NCI-H1930 (cell line): ENCODE results near the gene LMAN1L.

Experiments
- DNase-seq, 2 experiments: peaks; one replicate each; lab custom pipeline; 2025; lab: John Stamatoyannopoulos, UW

Gene LMAN1L

DNA sequence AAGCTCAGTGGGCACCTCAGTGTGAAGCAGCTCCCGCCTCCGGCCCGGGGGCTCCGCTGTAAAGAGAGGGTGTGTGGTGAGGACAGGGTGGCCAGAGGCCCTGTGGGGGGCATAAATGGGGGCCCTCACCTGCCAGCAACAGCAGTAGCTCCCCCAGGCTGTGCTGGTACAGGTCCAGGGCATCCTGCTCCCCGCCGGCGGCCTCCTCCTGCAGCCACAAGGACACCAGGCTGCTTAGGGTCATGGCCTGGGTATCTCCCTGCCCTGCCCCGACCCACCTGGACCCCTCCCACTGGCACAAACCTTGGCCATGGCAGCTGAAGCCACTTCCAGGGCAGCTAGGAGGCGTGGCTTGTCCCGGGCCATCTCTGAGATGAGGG lies 25.5 kb downstream of the LMAN1L start:
- DNase-seq = no peak

DNA sequence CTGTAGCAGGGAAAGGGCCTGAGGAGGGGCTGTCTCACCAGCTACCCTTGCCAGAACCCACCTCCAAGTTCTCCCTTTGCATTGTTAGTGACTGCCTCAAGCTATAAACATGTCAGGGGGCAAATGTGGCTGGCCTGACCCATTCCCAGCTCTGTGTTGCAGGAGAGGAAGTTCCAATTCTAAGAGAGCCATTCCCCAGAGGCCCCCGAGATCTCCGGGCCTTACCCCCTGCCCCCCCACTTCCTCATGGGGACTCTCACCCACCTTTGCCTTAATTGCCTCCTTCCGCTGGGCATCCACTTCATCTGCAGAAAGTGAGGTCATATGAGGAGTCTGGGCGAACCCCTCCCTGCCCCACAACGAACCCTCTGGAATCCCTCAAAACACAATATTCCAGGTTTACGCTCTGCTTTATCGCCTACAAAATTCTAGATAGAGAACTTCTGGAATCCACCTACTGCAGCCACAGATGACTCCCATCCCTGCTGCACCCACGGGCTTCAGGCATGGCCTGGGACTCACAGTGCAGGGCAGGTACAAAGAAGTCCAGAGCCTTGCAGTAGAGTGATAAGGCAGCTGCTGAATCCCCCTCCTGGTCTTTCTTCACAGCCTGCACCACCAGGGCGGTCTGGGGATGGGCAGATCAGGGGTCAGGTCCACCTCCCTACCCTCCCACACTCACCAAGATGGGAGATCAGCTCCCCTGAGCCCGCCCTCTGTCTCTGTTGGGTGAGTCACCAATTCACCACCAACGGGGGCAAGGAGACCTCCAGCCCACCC lies 26.3 kb downstream of the LMAN1L start:
- no peak for DNase-seq

GRCh38 chr15:74839526-74840395 lies 27.1 kb downstream of the LMAN1L start:
- no peak for DNase-seq

GRCh38 chr15:74840851-74841775 lies 28.5 kb downstream of the LMAN1L start:
- no peak for DNase-seq

- DNase-seq = no peak
Observed at GRCh38 chr15:74841891-74842373, 29.3 kb downstream of the LMAN1L start.

DNA sequence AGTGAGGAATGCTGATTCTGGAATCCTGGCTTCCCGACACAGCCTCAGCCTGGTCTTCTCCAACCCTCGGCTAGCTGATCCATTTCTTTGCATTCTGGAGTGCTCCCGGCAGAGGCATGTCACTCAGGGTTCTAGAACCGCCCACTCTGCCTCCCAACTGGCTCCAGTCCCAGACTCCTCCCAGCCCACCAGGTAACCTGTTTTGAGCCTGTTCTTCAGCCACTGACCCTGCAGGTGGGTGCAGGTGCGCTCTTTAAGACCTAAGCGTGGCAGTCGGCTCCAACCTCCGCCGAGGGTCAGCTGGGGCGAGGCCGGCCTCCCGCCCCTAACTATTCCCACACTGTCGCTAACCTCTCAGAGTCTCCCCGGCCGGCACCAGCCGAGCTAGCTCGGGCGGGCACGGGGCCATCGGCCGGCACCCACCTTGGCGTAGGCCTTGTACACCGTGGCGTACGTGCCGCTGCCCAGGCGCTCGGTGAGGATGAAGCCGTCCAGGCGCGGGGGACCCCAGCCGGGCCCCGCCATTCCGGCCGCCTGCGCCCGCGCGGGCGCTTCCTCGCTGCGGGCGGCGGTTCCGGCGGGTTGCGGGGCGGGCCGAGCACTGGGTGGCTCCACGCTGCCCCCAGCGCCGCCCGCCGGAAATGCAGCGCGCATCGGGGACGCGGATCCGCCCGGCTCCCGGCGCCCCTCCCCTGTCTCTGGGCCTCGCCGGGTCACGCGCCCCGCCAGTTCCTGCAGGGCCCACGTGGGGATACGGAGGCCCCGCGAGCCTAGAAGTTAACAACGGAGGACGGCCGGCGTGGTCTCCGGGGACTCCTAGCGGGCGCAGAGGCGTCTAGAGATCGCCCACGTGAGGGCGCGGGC lies 30.2 kb downstream of the LMAN1L start, which contains the start of gene ULK3:
TSS of gene ULK3 (minus strand) at position 576 of the 864 bp plus-strand sequence. CDS start at position 525, 51 bp downstream.
- peak; percentile 81 to 85 for DNase-seq

DNA sequence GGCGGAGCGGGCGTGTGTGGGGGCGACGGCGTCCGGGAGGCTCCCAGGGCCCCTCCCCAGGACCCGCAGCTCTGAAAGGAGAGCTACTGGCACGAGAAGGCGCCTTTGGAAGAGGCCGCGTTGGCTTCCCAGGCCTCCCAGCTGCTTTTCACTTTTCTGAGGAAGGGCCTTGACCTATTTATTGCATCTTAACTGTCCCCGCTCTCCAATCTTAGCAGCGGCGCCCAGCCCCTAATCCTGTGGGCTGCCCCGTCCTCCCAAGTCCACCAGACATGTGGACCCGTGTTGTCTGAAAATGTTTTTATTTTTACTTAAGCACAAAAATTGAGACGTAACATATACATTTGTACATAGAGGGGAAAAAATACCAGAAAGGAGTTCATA lies 30.8 kb downstream of the LMAN1L start:
- no peak for DNase-seq

DNA sequence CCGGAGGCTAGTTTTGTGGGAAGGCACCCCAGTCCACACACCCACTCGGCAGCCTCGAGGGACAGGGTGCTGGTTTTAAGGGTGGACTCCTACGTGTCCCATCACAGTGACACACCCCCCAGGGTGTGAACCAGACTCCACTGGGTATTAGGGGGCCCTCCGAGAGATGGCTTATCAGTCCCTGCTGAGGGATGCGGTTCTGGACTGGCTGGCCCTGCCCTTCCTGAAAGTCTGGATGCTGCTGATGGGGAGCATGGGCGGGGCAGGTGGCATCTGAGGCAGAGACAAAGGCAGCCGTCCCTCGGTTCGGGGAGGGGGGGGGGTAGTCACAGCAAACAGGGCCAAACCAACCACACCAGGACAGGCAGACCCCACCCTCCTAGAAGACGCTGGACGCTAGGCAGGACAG lies 31.3 kb downstream of the LMAN1L start:
- no peak for DNase-seq

DNA sequence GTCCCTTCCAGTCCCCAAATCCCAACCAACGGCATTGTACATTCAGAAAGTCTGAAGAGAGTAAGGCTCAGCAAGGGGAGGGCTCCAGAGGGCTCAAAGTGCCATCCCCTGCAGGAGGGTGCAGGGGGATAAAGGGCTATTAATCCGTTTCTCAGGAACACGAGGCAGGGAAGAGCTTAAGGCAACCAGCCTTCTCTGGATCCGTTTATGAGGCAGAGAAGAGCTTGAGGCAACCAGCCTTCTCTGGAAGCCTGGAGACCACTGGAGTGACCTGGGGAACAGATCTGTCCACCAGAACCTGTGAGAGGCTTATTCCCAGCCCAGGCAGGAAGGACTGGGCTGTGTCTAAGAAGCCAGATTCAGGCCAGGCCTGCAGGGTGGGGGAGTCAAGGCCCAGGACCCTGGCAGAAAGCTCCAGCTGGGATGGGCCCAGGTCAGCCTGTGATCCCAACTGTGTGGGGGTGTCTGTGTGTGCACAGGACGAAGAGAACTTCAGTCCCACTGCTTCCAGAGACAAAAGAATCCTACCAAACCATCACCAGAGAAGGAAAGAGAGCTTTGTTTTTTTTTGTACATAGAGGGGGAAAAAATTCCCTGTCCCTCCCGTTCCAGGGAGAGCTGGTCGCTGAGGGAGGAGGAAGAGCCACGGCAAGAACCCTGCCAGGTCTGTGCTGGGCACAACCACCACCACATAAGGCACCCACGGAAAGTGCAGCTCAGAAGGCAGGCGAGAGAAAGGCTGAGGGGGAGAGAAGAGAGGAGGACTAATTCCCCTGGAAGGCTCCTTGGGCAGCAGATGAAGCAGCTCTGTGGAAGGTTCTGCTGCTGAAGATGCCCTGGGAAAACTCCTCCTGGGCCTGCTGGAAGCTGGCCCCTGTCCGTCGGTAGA lies 31.9 kb downstream of the LMAN1L start:
- DNase-seq = no peak

GRCh38 chr15:74845208-74845568 lies 32.6 kb downstream of the LMAN1L start:
- DNase-seq = no peak

DNA sequence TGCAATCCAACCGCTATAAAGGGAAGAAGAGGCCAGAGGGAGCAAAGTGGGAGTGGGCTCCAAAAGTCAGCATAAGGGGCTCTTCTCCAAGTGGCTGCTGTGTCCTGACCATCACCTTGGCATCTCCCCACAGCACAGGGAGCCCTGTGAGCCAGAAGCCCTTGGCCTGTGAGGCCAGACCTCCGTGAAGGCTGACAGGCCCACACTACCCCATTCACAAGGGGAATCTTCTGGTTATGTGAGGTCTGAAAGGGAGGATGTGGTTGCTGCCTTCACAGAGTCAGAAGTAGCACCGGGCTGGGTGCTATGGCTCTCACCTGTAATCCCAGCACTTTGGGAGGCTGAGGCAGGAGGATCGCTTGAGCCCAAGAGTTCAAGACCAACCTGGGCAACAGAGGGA lies 32.9 kb downstream of the LMAN1L start:
- DNase-seq = no peak

GRCh38 chr15:74847432-74847831 lies 34.8 kb downstream of the LMAN1L start:
- no peak for DNase-seq

GRCh38 chr15:74850393-74850792 lies 37.8 kb downstream of the LMAN1L start:
- DNase-seq = no peak

DNA sequence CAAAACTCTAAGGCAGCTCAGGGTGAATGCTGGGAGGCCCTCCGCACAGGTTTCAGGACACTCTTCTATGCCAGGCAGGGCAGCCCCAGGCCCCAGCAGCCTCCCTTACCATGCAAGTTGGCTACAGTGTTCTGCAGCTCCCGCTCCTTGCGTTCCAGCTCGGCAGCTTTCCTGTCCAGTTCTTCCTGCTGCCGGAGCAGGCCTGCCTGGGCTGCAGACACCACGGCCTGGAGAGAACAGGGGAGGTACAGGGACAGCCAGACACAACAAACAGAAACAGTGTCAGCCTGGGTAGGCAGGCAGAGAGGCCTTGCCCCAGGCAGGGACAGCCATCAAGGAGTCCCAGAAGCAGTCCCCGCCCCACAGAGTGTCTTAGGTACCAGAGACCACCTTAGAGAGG lies 39.3 kb downstream of the LMAN1L start:
- no peak for DNase-seq

- DNase-seq = no peak
Observed at GRCh38 chr15:74854453-74855022, 41.9 kb downstream of the LMAN1L start.

DNA sequence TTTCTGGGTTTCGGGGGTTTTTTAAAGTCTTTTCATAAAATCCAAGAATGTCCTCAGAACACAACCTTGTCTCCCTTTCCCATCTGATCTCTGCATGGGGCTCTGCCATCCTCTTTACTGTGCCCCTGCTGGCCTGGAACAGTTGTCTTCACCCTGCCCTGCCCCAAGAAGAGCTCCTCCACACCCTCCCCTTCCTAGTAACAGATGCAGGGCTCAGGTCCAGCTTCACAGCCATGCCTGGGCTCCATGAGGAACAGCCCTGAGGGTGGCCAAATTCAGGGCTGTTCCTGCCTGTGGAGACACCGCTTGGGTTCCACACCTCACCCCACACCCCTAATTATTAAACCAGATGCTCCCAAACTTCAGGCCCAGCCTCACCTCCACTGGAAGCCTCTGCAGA lies 43.2 kb downstream of the LMAN1L start:
- no peak for DNase-seq

- DNase-seq = no peak
Observed at GRCh38 chr15:74856537-74856936, 43.9 kb downstream of the LMAN1L start.

DNA sequence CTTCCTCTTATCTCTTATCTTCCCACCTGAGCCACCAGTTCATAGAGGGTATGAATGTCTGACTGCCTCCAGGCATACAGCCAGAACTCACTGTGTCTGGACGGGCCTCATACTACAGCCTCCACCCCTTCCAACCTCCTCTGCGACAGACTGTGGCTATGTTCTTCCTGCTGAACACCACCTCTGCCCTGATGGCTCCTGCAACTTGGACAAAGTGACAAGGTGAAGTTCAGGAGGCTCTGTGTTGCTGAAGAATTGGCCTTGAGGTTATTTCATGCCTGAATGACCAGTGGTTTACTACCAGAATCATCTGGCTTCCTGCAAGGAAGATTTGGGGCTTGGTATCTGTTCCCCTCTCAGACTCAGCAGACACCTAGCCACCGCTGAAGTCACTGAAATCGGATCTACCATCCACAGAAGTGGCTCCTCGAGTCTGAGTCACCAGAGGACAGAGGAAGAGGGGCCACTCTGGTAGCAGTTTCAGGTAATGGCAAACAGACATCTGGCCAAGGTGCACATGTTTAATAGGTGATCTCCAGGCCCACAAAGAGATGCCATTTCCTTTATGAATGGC lies 44.5 kb downstream of the LMAN1L start:
- DNase-seq = no peak

- DNase-seq = no peak
Observed at GRCh38 chr15:74857671-74858368, 45.2 kb downstream of the LMAN1L start.
